ENCODE results near the gene NAV2. TPM values are rescaled to one million over a fixed set of nuclear protein-coding genes. Genes with fewer than 3 reads are reported as not detected.

NAV2 gene
- total and polyA plus RNA-seq, 2 donors (not counting 1 experiment from before 2014, with no cell fraction given) = 8.1 to 14.0 TPM

- H3K79me2 ChIP-seq (ENCODE audit: control insufficient read depth, insufficient read depth, low read length) = peaks cover 90% of the 10 kb centered on the region
- H3K9me3 ChIP-seq (ENCODE audit: control insufficient read depth, insufficient read depth, low read depth, low read length) = no peaks in the 10 kb centered on the region
- no peak overlapping the region for H3K27ac ChIP-seq (ENCODE audit: insufficient read depth, low read length)
- no peak overlapping the region for H3K9ac ChIP-seq (ENCODE audit: insufficient read depth, low read length)
- peaks cover 2% of the 10 kb centered on the region for H3K36me3 ChIP-seq (ENCODE audit: control insufficient read depth, insufficient read depth, low read length)
- no peak for DNase-seq (ENCODE audit: low read depth in 2 of 2)
- H2AFZ ChIP-seq (ENCODE audit: low read length) = no peak overlapping the region
- H3K4me1 ChIP-seq (ENCODE audit: control insufficient read depth, extremely low read depth, insufficient read depth, low read length) = no peaks in the 10 kb centered on the region
- H3K4me3 ChIP-seq (replicated peaks in 1 of 4; ENCODE audit: control extremely low read depth in 1 of 4, insufficient read depth in 1 of 4, low read depth in 3 of 4, low read length in 4 of 4) = no peak overlapping the region
- H4K20me1 ChIP-seq (ENCODE audit: control insufficient read depth, extremely low read depth, insufficient read depth, low read length) = peaks cover 2% of the 10 kb centered on the region
- no peak for TF ChIP-seq EZH2 (IDR thresholded peaks at IDR 0.05; ENCODE audit: low read length, missing control alignments)
- TF ChIP-seq, protein P1, sequence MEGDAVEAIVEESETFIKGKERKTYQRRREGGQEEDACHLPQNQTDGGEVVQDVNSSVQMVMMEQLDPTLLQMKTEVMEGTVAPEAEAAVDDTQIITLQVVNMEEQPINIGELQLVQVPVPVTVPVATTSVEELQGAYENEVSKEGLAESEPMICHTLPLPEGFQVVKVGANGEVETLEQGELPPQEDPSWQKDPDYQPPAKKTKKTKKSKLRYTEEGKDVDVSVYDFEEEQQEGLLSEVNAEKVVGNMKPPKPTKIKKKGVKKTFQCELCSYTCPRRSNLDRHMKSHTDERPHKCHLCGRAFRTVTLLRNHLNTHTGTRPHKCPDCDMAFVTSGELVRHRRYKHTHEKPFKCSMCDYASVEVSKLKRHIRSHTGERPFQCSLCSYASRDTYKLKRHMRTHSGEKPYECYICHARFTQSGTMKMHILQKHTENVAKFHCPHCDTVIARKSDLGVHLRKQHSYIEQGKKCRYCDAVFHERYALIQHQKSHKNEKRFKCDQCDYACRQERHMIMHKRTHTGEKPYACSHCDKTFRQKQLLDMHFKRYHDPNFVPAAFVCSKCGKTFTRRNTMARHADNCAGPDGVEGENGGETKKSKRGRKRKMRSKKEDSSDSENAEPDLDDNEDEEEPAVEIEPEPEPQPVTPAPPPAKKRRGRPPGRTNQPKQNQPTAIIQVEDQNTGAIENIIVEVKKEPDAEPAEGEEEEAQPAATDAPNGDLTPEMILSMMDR (conservative IDR thresholded peaks at IDR 0.05 in 1 of 2, IDR thresholded peaks at IDR 0.05 in 1 of 2; ENCODE audit: low read depth in 1 of 2, low read length in 2 of 2) = peak in 1 of 2 donors; percentile 26
- H3K4me2 ChIP-seq (ENCODE audit: extremely low read depth, insufficient read depth, low read length) = no peak overlapping the region
- H3K27me3 ChIP-seq (ENCODE audit: control insufficient read depth, insufficient read depth, low read length) = no peaks in the 10 kb centered on the region
Measured at GRCh38 chr11:19808076-19808911, 95.7 kb downstream of the NAV2 start.

- Histone ChIP-seq H3K27me3 (ENCODE audit: control insufficient read depth, insufficient read depth, low read length) (no peaks in the 10 kb centered on the region), H4K20me1 (ENCODE audit: control insufficient read depth, extremely low read depth, insufficient read depth, low read length) (peaks cover 2% of the 10 kb centered on the region), H3K36me3 (ENCODE audit: control insufficient read depth, insufficient read depth, low read length) (no peaks in the 10 kb centered on the region), H3K27ac (ENCODE audit: insufficient read depth, low read length) (no peak overlapping the region), H3K9me3 (ENCODE audit: control insufficient read depth, insufficient read depth, low read depth, low read length) (no peaks in the 10 kb centered on the region), H3K79me2 (ENCODE audit: control insufficient read depth, insufficient read depth, low read length) (peaks cover 89% of the 10 kb centered on the region), H3K4me2 (ENCODE audit: extremely low read depth, insufficient read depth, low read length) (no peak overlapping the region), H3K4me3 (replicated peaks in 1 of 4; ENCODE audit: control extremely low read depth in 1 of 4, insufficient read depth in 1 of 4, low read depth in 3 of 4, low read length in 4 of 4) (no peak overlapping the region), H3K4me1 (ENCODE audit: control insufficient read depth, extremely low read depth, insufficient read depth, low read length) (no peaks in the 10 kb centered on the region), H3K9ac (ENCODE audit: insufficient read depth, low read length) (no peak overlapping the region), H2AFZ (ENCODE audit: low read length) (no peak overlapping the region)
- no peak for DNase-seq (ENCODE audit: low read depth in 2 of 2)
- TF ChIP-seq EZH2 (IDR thresholded peaks at IDR 0.05; ENCODE audit: low read length, missing control alignments) = no peak
- TF ChIP-seq, protein P1 (conservative IDR thresholded peaks at IDR 0.05 in 1 of 2, IDR thresholded peaks at IDR 0.05 in 1 of 2; ENCODE audit: low read depth in 1 of 2, low read length in 2 of 2) = no peak
Measured at GRCh38 chr11:19810852-19811251, 98.2 kb downstream of the NAV2 start.

- Histone ChIP-seq H4K20me1 (ENCODE audit: control insufficient read depth, extremely low read depth, insufficient read depth, low read length) (peaks cover 2% of the 10 kb centered on the region), H3K4me3 (replicated peaks in 1 of 4; ENCODE audit: control extremely low read depth in 1 of 4, insufficient read depth in 1 of 4, low read depth in 3 of 4, low read length in 4 of 4) (no peak overlapping the region), H3K4me1 (ENCODE audit: control insufficient read depth, extremely low read depth, insufficient read depth, low read length) (no peaks in the 10 kb centered on the region), H2AFZ (ENCODE audit: low read length) (no peak overlapping the region), H3K27ac (ENCODE audit: insufficient read depth, low read length) (no peak overlapping the region), H3K79me2 (ENCODE audit: control insufficient read depth, insufficient read depth, low read length) (peaks cover 91% of the 10 kb centered on the region), H3K27me3 (ENCODE audit: control insufficient read depth, insufficient read depth, low read length) (no peaks in the 10 kb centered on the region), H3K9ac (ENCODE audit: insufficient read depth, low read length) (no peak overlapping the region), H3K4me2 (ENCODE audit: extremely low read depth, insufficient read depth, low read length) (no peak overlapping the region), H3K36me3 (ENCODE audit: control insufficient read depth, insufficient read depth, low read length) (no peaks in the 10 kb centered on the region), H3K9me3 (ENCODE audit: control insufficient read depth, insufficient read depth, low read depth, low read length) (no peaks in the 10 kb centered on the region)
- TF ChIP-seq, protein P1 (conservative IDR thresholded peaks at IDR 0.05 in 1 of 2, IDR thresholded peaks at IDR 0.05 in 1 of 2; ENCODE audit: low read depth in 1 of 2, low read length in 2 of 2) = no peak
- no peak for TF ChIP-seq EZH2 (IDR thresholded peaks at IDR 0.05; ENCODE audit: low read length, missing control alignments)
- no peak for DNase-seq (ENCODE audit: low read depth in 2 of 2)
Measured at GRCh38 chr11:19811380-19811779, 98.7 kb downstream of the NAV2 start.
